ENCODE data around the gene TYROBP. TPM values are rescaled to one million over a fixed set of nuclear protein-coding genes. Genes with fewer than 3 reads are reported as not detected.

The TYROBP gene
- total RNA-seq, 1 experiment from 2014 or later: not detected

DNA sequence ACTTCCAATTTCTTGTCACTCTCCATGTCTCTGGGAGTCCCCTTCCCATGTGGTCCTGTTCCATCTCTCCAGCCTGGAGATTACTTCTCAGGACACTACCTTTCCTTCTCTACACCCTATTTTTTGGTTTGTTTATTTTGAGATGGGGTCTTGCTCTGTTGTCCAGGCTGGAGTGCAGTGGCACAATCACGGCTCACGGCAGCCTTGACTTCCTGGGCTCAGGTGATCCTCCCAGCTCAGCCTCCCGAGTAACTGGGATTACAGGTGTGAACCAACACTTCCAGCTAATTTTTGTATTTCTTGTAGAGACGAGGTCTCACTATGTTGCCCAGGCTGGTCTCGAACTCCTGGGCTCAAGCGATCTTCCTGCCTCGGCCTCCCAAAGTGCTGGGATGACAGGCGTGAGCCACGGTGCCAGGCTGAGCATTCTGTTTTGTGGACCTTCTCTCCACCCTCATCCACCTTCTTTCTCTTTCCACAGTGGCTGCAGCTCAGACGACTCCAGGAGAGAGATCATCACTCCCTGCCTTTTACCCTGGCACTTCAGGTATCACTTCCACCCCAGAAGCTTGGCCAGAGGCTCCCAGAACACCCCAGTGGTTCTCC, 5.1 kb downstream of the TYROBP start:
- H3K56ac ChIP-seq (ENCODE audit: insufficient read length, low read depth, low read length): no peak overlapping the region
- H4K5ac ChIP-seq (ENCODE audit: insufficient read length, low read depth, low read length): no peak overlapping the region
- H3K9me3 ChIP-seq (ENCODE audit: control insufficient read depth, low read depth, low read length): no peaks in the 10 kb centered on the region
- peaks cover 10% of the 10 kb centered on the region for H3K23me2 ChIP-seq (ENCODE audit: insufficient read length, low read depth, low read length, poor library complexity, severe bottlenecking)
- DNase-seq: no peak
- no peak overlapping the region for H2BK120ac ChIP-seq (ENCODE audit: low read depth, low read length, poor library complexity, severe bottlenecking)
- H3K4me3 Mint-ChIP-seq: peak overlapping the region; percentile 80 to 86
- peak overlapping the region; percentile 31 for H3K9ac ChIP-seq (ENCODE audit: extremely low read depth, insufficient read length, low read length)
- no peak overlapping the region for H2AK5ac ChIP-seq (ENCODE audit: insufficient read length, low read length)
- peaks cover 12% of the 10 kb centered on the region for H3K27me3 Mint-ChIP-seq (ENCODE audit: low read depth)
- H3K4me2 ChIP-seq (ENCODE audit: insufficient read depth, insufficient read length, low read length): peak overlapping the region; percentile 55
- H3K27ac ChIP-seq (ENCODE audit: insufficient read length, low read depth, low read length): no peak overlapping the region
- H3K4ac ChIP-seq (ENCODE audit: low read depth, low read length): no peak overlapping the region
- no peaks in the 10 kb centered on the region for H3K27me3 ChIP-seq (ENCODE audit: insufficient read depth, low read length)
- peaks cover 3% of the 10 kb centered on the region for H3K79me1 ChIP-seq (ENCODE audit: insufficient read depth, low read depth, low read length, poor library complexity, severe bottlenecking)
- peak overlapping the region in 2 of 3 experiments; percentile 58 to 95; a peak in 3 of 7 replicates for H3K27ac Mint-ChIP-seq
- no peak for TF ChIP-seq CTCF (conservative IDR thresholded peaks at IDR 0.05)
- no peak overlapping the region for H3K23ac ChIP-seq (ENCODE audit: insufficient read length, low read depth, low read length)
- peaks cover 7% of the 10 kb centered on the region; the same call in 1 of the 2 replicates for H3K4me1 ChIP-seq (ENCODE audit: insufficient read depth, low read length)
- peak overlapping the region; percentile 11 for H3K18ac ChIP-seq (ENCODE audit: insufficient read length, low read depth, low read length)
- H4K91ac ChIP-seq (ENCODE audit: insufficient read length, low read depth, low read length): no peak overlapping the region
- H2AFZ ChIP-seq (ENCODE audit: low read length): no peak overlapping the region
- H3K79me2 ChIP-seq (ENCODE audit: insufficient read depth, low read length): no peaks in the 10 kb centered on the region
- no CpG with 5 or more reads among the region's 10 CpGs for WGBS (ENCODE audit: extremely low coverage, insufficient read length, low lambda C conversion rate)
- H3K4me1 Mint-ChIP-seq: peaks cover 17 to 44% of the 10 kb centered on the region in 2 experiments
- no peak overlapping the region for H2BK12ac ChIP-seq (ENCODE audit: insufficient read length, low read depth, low read length)
- H4K8ac ChIP-seq (replicated peaks; ENCODE audit: insufficient read length, low read depth, low read length): no peak overlapping the region
- H4K20me1 ChIP-seq (ENCODE audit: control insufficient read depth, insufficient read depth, insufficient read length): no peaks in the 10 kb centered on the region
- H3K9me3 Mint-ChIP-seq: no peaks in the 10 kb centered on the region; a peak in 1 of 5 replicates
- no peak overlapping the region for H2BK20ac ChIP-seq (ENCODE audit: low read depth, low read length, poor library complexity, severe bottlenecking)
- H3K14ac ChIP-seq (ENCODE audit: insufficient read depth, low read length): no peak overlapping the region
- H3K36me3 Mint-ChIP-seq (ENCODE audit: insufficient read depth in 1 of 3, low read depth in 3 of 3): peaks cover 0 to 8% (median 0%) of the 10 kb centered on the region in 3 experiments; a peak in 1 of 7 replicates
- no peak overlapping the region for H2BK5ac ChIP-seq (ENCODE audit: insufficient read length, low read length)
- no peak overlapping the region for H2BK15ac ChIP-seq (ENCODE audit: low read depth, low read length)
- H3T11ph ChIP-seq (ENCODE audit: low read length): no peak overlapping the region
